ENCODE results near the gene SMYD2. TPM values are rescaled to one million over a fixed set of nuclear protein-coding genes. Genes with fewer than 3 reads are reported as not detected.

The SMYD2 gene
- total RNA-seq, 4 donors from 2014 or later: 10.5 to 23.7 (median 15.0) TPM

DNA sequence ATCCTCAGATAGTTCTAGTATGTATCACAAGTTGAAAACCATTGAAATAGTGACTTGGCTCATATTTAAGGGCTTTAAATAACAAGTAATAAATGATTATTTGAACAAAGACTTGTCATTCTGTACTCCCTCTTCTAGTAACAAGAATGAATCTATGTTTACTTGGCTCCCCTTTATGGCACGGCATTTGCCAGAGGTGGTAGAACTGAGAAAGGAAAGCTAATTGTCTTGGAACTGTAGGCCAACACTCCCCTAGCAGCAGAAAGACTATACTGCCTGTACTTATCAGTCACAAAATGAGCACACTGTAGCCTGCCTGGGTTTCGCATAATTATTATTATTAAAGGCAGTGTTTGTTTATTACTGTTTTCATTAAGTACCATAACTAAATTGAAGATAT, 29.6 kb upstream of the SMYD2 start:
- no peaks in the 10 kb centered on the region for H3K4me1 ChIP-seq
- WGBS, 2 donors: 67 to 78% methylated on average over 2 of the region's 2 CpGs
- H3K9me3 ChIP-seq: peaks cover 0 to 9% (median 2%) of the 10 kb centered on the region in 4 donors
- no peak for DNase-seq (ENCODE audit: low spot score in 2 of 2)
- H3K27ac ChIP-seq: no peak overlapping the region
- H3K4me3 ChIP-seq: no peak overlapping the region
- no peak for TF ChIP-seq POLR2A (IDR thresholded peaks at IDR 0.05)
- TF ChIP-seq, protein P1, sequence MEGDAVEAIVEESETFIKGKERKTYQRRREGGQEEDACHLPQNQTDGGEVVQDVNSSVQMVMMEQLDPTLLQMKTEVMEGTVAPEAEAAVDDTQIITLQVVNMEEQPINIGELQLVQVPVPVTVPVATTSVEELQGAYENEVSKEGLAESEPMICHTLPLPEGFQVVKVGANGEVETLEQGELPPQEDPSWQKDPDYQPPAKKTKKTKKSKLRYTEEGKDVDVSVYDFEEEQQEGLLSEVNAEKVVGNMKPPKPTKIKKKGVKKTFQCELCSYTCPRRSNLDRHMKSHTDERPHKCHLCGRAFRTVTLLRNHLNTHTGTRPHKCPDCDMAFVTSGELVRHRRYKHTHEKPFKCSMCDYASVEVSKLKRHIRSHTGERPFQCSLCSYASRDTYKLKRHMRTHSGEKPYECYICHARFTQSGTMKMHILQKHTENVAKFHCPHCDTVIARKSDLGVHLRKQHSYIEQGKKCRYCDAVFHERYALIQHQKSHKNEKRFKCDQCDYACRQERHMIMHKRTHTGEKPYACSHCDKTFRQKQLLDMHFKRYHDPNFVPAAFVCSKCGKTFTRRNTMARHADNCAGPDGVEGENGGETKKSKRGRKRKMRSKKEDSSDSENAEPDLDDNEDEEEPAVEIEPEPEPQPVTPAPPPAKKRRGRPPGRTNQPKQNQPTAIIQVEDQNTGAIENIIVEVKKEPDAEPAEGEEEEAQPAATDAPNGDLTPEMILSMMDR (IDR thresholded peaks at IDR 0.05): no peak
- no peak for TF ChIP-seq EP300 (IDR thresholded peaks at IDR 0.05)
- H3K27me3 ChIP-seq: peaks cover 0 to 10% of the 10 kb centered on the region in 2 donors
- H3K36me3 ChIP-seq: no peaks in the 10 kb centered on the region

DNA sequence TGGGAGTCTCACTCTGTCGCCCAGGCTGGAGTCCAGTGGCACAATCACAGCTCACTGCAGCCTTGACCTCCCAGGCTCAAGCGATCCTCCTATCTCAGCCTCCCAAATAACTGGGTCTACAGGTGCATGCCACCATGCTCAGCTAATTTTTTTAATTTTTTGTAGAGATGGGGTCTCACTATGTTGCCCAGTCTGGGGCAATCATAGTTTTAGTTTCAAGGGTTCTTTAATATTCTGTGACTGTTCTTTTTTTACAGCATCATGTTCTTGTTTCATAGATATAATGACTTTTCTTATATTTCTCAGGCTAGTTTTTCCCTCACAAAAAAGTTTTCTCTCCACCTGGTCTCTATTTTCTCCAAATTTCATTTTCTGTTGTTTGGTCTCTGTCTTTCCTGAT, 25.4 kb upstream of the SMYD2 start:
- TF ChIP-seq, protein P1 (IDR thresholded peaks at IDR 0.05): no peak
- TF ChIP-seq POLR2A (IDR thresholded peaks at IDR 0.05) (no peak), EP300 (IDR thresholded peaks at IDR 0.05) (no peak)
- H3K27me3 ChIP-seq: peaks cover 0 to 22% of the 10 kb centered on the region in 2 donors
- H3K4me1 ChIP-seq: no peaks in the 10 kb centered on the region
- 89 to 96% methylated on average over 2 of the region's 2 CpGs for WGBS, 2 donors
- no peak for DNase-seq (ENCODE audit: low spot score in 2 of 2)
- no peak overlapping the region for H3K4me3 ChIP-seq
- peaks cover 0 to 9% (median 2%) of the 10 kb centered on the region in 4 donors for H3K9me3 ChIP-seq
- H3K27ac ChIP-seq: no peak overlapping the region
- no peaks in the 10 kb centered on the region for H3K36me3 ChIP-seq

DNA sequence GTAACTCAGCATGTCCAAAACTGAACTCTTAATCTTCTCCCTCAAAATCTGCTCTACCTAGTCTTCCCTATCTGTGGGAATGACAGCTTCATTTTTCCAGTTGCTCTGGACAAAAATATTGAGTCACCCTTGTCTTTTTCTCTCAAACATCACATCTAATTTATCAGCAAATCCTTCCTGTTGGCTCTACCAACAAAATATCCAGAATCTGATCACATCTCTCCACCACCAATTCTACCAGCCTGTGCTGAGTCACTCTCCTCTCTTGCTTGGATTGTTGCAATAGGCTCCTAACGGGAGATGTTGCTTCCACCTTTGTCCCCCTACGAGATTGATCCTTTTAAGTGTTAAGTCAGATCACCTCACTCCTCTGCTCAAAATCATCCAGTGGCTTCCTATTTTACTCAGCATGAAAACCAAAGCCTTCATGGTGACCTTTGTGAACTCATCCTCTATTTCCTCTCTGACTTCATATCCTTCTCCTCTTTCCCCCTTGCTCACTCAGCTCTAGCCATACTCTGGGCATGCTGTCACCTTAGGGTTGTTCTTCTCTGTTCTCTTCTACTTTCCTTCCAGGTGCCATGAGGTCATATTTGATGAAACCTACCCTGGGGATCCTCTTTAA, 21.5 kb upstream of the SMYD2 start:
- WGBS, 2 donors: 59 to 77% methylated on average over 2 of the region's 2 CpGs
- Histone ChIP-seq H3K27ac (no peak overlapping the region), H3K4me1 (no peaks in the 10 kb centered on the region), H3K36me3 (no peaks in the 10 kb centered on the region), H3K4me3 (no peak overlapping the region), H3K9me3 (peaks cover 0 to 9% (median 2%) of the 10 kb centered on the region in 4 donors), H3K27me3 (peaks cover 0 to 52% of the 10 kb centered on the region in 2 donors)
- TF ChIP-seq EP300 (IDR thresholded peaks at IDR 0.05) (no peak), POLR2A (IDR thresholded peaks at IDR 0.05) (no peak)
- TF ChIP-seq, protein P1 (IDR thresholded peaks at IDR 0.05): no peak
- no peak for DNase-seq (ENCODE audit: low spot score in 2 of 2)

GRCh38 chr1:214260561-214261205, 20.3 kb upstream of the SMYD2 start:
- Histone ChIP-seq H3K36me3 (no peaks in the 10 kb centered on the region), H3K27ac (no peak overlapping the region), H3K4me1 (no peaks in the 10 kb centered on the region), H3K27me3 (peaks cover 0 to 57% of the 10 kb centered on the region in 2 donors), H3K4me3 (no peak overlapping the region), H3K9me3 (peaks cover 0 to 4% (median under 1%) of the 10 kb centered on the region in 4 donors)
- WGBS, 2 donors: 71 to 79% methylated on average over 3 of the region's 3 CpGs
- no peak for TF ChIP-seq EP300 (IDR thresholded peaks at IDR 0.05)
- TF ChIP-seq, protein P1 (IDR thresholded peaks at IDR 0.05): no peak
- TF ChIP-seq POLR2A (IDR thresholded peaks at IDR 0.05): no peak
- DNase-seq (ENCODE audit: low spot score in 2 of 2): no peak
